ENCODE data around the gene SH3BGRL3.

GRCh38 chr1:26269198-26269550, 10.7 kb upstream of the SH3BGRL3 start:
- no peak for TF ChIP-seq POLR2A (IDR thresholded peaks at IDR 0.05)
- no peak for TF ChIP-seq CTCF (IDR thresholded peaks at IDR 0.05)
